ENCODE data around the gene SACM1L. TPM values are rescaled to one million over a fixed set of nuclear protein-coding genes. Genes with fewer than 3 reads are reported as not detected.

SACM1L gene
- total and polyA plus RNA-seq, 2 of the 13 experiments (the other 11 are each of a cell fraction or from before 2014, with no cell fraction given), result 15.1 to 27.8 TPM

DNA sequence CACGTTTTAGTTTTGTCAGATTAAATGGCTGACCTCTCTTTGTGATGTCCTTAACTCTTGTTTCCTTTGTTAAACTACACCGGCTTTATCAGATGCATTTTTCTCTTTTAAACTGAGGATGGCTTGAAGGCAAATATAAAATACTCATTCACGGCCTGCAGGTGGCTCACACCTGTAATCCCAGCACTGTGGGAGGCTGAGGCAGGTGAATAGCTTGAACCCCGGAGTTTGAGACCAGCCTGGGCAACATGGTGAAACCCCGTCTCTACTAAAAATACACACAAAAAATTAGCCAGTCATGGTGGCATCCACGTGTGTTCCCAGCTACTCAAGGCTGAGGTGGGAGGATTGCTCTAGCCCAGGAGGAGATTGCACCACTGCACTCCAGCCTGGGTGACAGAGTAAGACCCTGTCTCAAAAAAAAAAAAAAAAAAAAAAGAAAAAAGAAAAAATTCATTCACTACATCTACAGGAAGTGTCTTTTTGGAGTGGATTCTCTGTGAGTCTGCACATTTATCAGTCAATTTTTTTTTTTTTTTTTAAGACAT is 34.7 kb upstream of the SACM1L start (continued):
- TF ChIP-seq RNF219 (CRISPR knock-in tag; IDR thresholded peaks at IDR 0.05) (no peak), ZNF564 (CRISPR knock-in tag; IDR thresholded peaks at IDR 0.05) (no peak)
- TF ChIP-seq, protein P1, sequence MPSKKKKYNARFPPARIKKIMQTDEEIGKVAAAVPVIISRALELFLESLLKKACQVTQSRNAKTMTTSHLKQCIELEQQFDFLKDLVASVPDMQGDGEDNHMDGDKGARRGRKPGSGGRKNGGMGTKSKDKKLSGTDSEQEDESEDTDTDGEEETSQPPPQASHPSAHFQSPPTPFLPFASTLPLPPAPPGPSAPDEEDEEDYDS (CRISPR knock-in tag; IDR thresholded peaks at IDR 0.05), result no peak

GRCh38 chr3:45655906-45656305 is 33.3 kb upstream of the SACM1L start:
- DNase-seq (ENCODE audit: low spot score), result no peak
- no peaks in the 10 kb centered on the region for H3K9me3 ChIP-seq (ENCODE audit: low read length)
- BruUV-seq (replicated peaks), result no TSS peak
- no peak overlapping the region for H3K27ac ChIP-seq (ENCODE audit: extremely low read length, insufficient read depth, low read length)
- H2AFZ ChIP-seq (ENCODE audit: low read length), result no peak overlapping the region
- intact Hi-C loops (cut with micrococcal nuclease; ENCODE audit: unreplicated experiment) (loop anchor here (1.0 to 5.0 kb wide), 3 partner anchors 44 to 145 kb away; no protein-coding TSS in a partner anchor), in situ Hi-C loops (cut with HindIII; ENCODE audit: extremely low pct_ligation_motif_present, low pct_unique_long_range_greater_than_20kb) (loop anchor here (5.0 kb wide), 2 partner anchors 64 to 144 kb away; partner anchors contain the start of gene LIMD1)
- H3K4me3 ChIP-seq (replicated peaks in 1 of 3; ENCODE audit: insufficient read depth in 1 of 3, low read depth in 2 of 3, low read length in 3 of 3), result no peak overlapping the region
- ChIA-PET POLR2A (interaction anchor here (0.7 kb wide), 1 partner anchor 105 kb away, joined by 3 read pairs; no protein-coding TSS in a partner anchor), CTCF (ENCODE audit: low intra/inter-chr PET ratio, low total read pairs) (interaction anchor here (1.2 to 3.4 kb wide), 3 partner anchors 17 to 144 kb away, joined by 3 to 63 read pairs (median 18); partner anchors contain the start of gene LIMD1)
- H3K27me3 ChIP-seq (ENCODE audit: control insufficient read depth in 1 of 2, insufficient read depth in 2 of 2, low read length in 2 of 2), result no peaks in the 10 kb centered on the region
- H3K36me3 ChIP-seq (replicated peaks in 1 of 2; ENCODE audit: control insufficient read depth in 1 of 2, insufficient read depth in 2 of 2, low read length in 2 of 2), result peaks cover 0 to 4% of the 10 kb centered on the region in 2 experiments; a peak in 1 of 5 replicates
- ATAC-seq, result no peak
- peaks cover 29% of the 10 kb centered on the region for H3K4me1 ChIP-seq (ENCODE audit: insufficient read depth, low read length)
- no peak for FAIRE-seq
- H3K9ac ChIP-seq (ENCODE audit: insufficient read depth, low read depth, low read length), result no peak overlapping the region
- no peaks in the 10 kb centered on the region for H4K20me1 ChIP-seq (ENCODE audit: insufficient read depth, low read length)
- WGBS (ENCODE audit: low lambda C conversion rate), result 83% methylated on average over 2 of the region's 2 CpGs
- H3K4me2 ChIP-seq (ENCODE audit: low read depth, low read length), result no peak overlapping the region
- peaks cover 6% of the 10 kb centered on the region for H3K79me2 ChIP-seq (ENCODE audit: insufficient read depth, low read length)
- TF ChIP-seq, protein P1 (CRISPR knock-in tag; IDR thresholded peaks at IDR 0.05), result no peak
- no peak for TF ChIP-seq KDM4B (CRISPR knock-in tag; IDR thresholded peaks at IDR 0.05)
- TF ChIP-seq DPF2 (CRISPR knock-in tag; IDR thresholded peaks at IDR 0.05; ENCODE audit: borderline replicate concordance, low read depth), result no peak
- TF ChIP-seq ARID3A (IDR thresholded peaks at IDR 0.05; ENCODE audit: low read depth, low read length), result no peak
- TF ChIP-seq FUBP1 (CRISPR knock-in tag; IDR thresholded peaks at IDR 0.05; ENCODE audit: borderline replicate concordance), result no peak
- no peak for TF ChIP-seq MED13 (CRISPR knock-in tag; IDR thresholded peaks at IDR 0.05)
- TF ChIP-seq ZNF484 (CRISPR knock-in tag; IDR thresholded peaks at IDR 0.05; ENCODE audit: borderline replicate concordance, low read depth), result no peak
- TF ChIP-seq TCF7L2 (IDR thresholded peaks at IDR 0.05; ENCODE audit: low read depth, low read length), result no peak
- TF ChIP-seq PLSCR1 (CRISPR knock-in tag; IDR thresholded peaks at IDR 0.05; ENCODE audit: borderline replicate concordance), result no peak
- TF ChIP-seq ZSCAN29 (CRISPR knock-in tag; conservative IDR thresholded peaks at IDR 0.05), result no peak
- no peak for TF ChIP-seq POGZ (CRISPR knock-in tag; IDR thresholded peaks at IDR 0.05)
